HCT116 (cell line): ENCODE results near the gene CCDC8.

Experiments
- ATF3 ChIP-seq: IDR thresholded peaks from 2 replicates; pipeline ENCODE4 v1.6.1; 2012
- CTCF ChIP-seq, 3 experiments: fragments of 200-600 bp in 1 of 3; sonication (generic) in 1 of 3; IDR thresholded peaks in 2 of 3; conservative IDR thresholded peaks in 1 of 3; 2 replicates each; pipeline ENCODE4 v1.5.1; 2012 to 2017; ENCODE audit warnings: low read depth in 2 of 3, low read length in 2 of 3, antibody characterized with exemption in 1 of 3, borderline replicate concordance in 1 of 3, control low read depth in 1 of 3, mild to moderate bottlenecking in 1 of 3, mixed read lengths in 1 of 3, mixed run types in 1 of 3, moderate library complexity in 1 of 3; ENCODE audit not compliant: insufficient read depth in 1 of 3
- EGR1 ChIP-seq: IDR thresholded peaks from 2 replicates; pipeline ENCODE4 v1.6.1; 2012; ENCODE audit warnings: low read depth
- EZH2 ChIP-seq: fragments of 200-600 bp; sonication (generic); IDR thresholded peaks from 2 replicates; pipeline ENCODE4 v1.6.1; 2017; ENCODE audit warnings: antibody characterized with exemption, mixed run types
- EZH2phosphoT487 ChIP-seq: fragments of 200-600 bp; IDR thresholded peaks from 2 replicates; pipeline ENCODE4 v1.6.1; 2018; ENCODE audit warnings: antibody characterized with exemption, borderline replicate concordance
- FOSL1 ChIP-seq: IDR thresholded peaks from 2 replicates; pipeline ENCODE4 v1.6.1; 2012; ENCODE audit warnings: low read depth
- POLR2A ChIP-seq: IDR thresholded peaks from 2 replicates; pipeline ENCODE4 v1.7.0; 2011; ENCODE audit warnings: borderline replicate concordance; ENCODE audit not compliant: insufficient read depth, insufficient read length; ENCODE audit errors: extremely low read depth
- POLR2AphosphoS5 ChIP-seq: IDR thresholded peaks from 2 replicates; pipeline ENCODE4 v1.6.1; 2011; ENCODE audit warnings: mild to moderate bottlenecking, low read depth, low read length, moderate library complexity
- REST ChIP-seq: IDR thresholded peaks from 2 replicates; pipeline ENCODE4 v1.6.1; 2012; ENCODE audit warnings: low read depth
- SIN3A ChIP-seq: IDR thresholded peaks from 2 replicates; pipeline ENCODE4 v1.6.1; 2012; ENCODE audit warnings: low read depth
- TCF7L2 ChIP-seq: IDR thresholded peaks from 2 replicates; pipeline ENCODE4 v1.7.0; 2011; ENCODE audit warnings: borderline replicate concordance, inconsistent platforms; ENCODE audit not compliant: insufficient read depth, insufficient read length; ENCODE audit errors: extremely low read depth
- YY1 ChIP-seq: IDR thresholded peaks from 2 replicates; pipeline ENCODE4 v1.6.1; 2011; ENCODE audit warnings: low read length, low read depth, moderate library complexity, mild to moderate bottlenecking; ENCODE audit not compliant: insufficient replicate concordance; ENCODE audit errors: extremely low read depth

GRCh38 chr19:46407856-46408663, 5.3 kb downstream of the CCDC8 start:
- TF ChIP-seq FOSL1 (no peak), REST (no peak), CTCF (IDR thresholded peaks at IDR 0.05 in 2 of 3, conservative IDR thresholded peaks at IDR 0.05 in 1 of 3; ENCODE audit: borderline replicate concordance in 1 of 3, insufficient read depth in 1 of 3, low read depth in 2 of 3, low read length in 2 of 3) (no peak), POLR2A (no peak), EZH2 (no peak), TCF7L2 (no peak), POLR2AphosphoS5 (no peak), ATF3 (no peak), YY1 (no peak), SIN3A (no peak), EZH2phosphoT487 (no peak), EGR1 (no peak)
